Dendritic cell treated with granulocyte-macrophage colony-stimulating factor and Interleukin-4, amounts not matched to agents 40 ng/mL and 50 ng/mL, for 4 days (primary cell): Measurements from ENCODE around the gene OTX2.

Experiments used
- H3K27ac Mint-ChIP-seq: one replicate; pipeline ENCODE4 v1.8.0; 2022; ENCODE audit warnings: mild to moderate bottlenecking, mixed read lengths
- H3K27me3 Mint-ChIP-seq: one replicate; pipeline ENCODE4 v1.8.0; 2022; ENCODE audit warnings: mild to moderate bottlenecking, mixed read lengths
- H3K36me3 Mint-ChIP-seq: one replicate; pipeline ENCODE4 v1.8.0; 2022; ENCODE audit warnings: low read depth, mixed read lengths
- H3K4me1 Mint-ChIP-seq: one replicate; pipeline ENCODE4 v1.8.0; 2022; ENCODE audit warnings: low read depth, mixed read lengths
- H3K4me3 Mint-ChIP-seq: one replicate; pipeline ENCODE4 v1.8.0; 2022; ENCODE audit warnings: mild to moderate bottlenecking, moderate library complexity, mixed read lengths
- H3K9me3 Mint-ChIP-seq: one replicate; pipeline ENCODE4 v1.8.0; 2022; ENCODE audit warnings: mixed read lengths
- intact Hi-C: fragments of 100-400 bp; cut with micrococcal nuclease; formaldehyde crosslinking; loops from one replicate; pipeline ENCODE4 v1.15.0; 2022

The OTX2 gene

DNA sequence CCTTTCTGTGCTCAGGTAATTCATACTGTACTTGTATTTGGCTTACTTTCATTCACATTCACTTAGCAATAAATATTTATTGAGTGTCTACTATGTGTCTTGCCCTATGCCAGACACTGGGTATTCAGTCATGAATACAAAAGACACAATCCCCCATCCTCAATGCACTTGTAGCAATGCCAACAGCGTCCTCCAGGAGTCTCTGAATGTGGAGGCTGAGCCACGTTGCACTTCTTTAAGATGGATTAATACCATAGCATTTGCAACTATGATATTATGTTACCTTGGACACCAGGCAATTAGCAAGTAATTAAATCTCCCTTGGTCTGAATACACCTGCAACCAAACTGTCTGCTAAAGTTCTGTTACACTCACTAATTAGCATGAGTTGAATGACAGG, 58.8 kb downstream of the OTX2 start:
- Mint-ChIP-seq H3K27ac (no peak overlapping the region), H3K27me3 (no peaks in the 10 kb centered on the region), H3K36me3 (no peaks in the 10 kb centered on the region), H3K4me1 (no peaks in the 10 kb centered on the region), H3K9me3 (no peaks in the 10 kb centered on the region), H3K4me3 (no peak overlapping the region)
- intact Hi-C loops = no loop called here
